ENCODE results near the gene CC2D2A.

GRCh38 chr4:15436513-15436912, 33.2 kb upstream of the CC2D2A start:
- no peak for TF ChIP-seq KDM1A (CRISPR knock-in tag; IDR thresholded peaks at IDR 0.05)
- no peak for TF ChIP-seq THAP7 (CRISPR knock-in tag; IDR thresholded peaks at IDR 0.05)
